Stimulated activated CD4-positive, alpha-beta T cell treated with anti-CD3 and anti-CD28 coated beads, Interleukin-4, amount 100 ng/mL, for 24 hours (primary cell): ENCODE results near the gene CDH1.
"Not testable (repeated sequence)": the region's sequence is repeated elsewhere in the genome, so short reads cannot be mapped to it uniquely, and the experiment has no call there.

Source experiments
- DNase-seq: peaks from one replicate; pipeline ENCODE4 v3.0.0-alpha.2; 2020

The CDH1 gene

GRCh38 chr16:68764862-68765261 is 27.8 kb downstream of the CDH1 start:
- peak; percentile 36 for DNase-seq

- DNase-seq = no peak
Measured at GRCh38 chr16:68767581-68767980, 30.5 kb downstream of the CDH1 start.

DNA sequence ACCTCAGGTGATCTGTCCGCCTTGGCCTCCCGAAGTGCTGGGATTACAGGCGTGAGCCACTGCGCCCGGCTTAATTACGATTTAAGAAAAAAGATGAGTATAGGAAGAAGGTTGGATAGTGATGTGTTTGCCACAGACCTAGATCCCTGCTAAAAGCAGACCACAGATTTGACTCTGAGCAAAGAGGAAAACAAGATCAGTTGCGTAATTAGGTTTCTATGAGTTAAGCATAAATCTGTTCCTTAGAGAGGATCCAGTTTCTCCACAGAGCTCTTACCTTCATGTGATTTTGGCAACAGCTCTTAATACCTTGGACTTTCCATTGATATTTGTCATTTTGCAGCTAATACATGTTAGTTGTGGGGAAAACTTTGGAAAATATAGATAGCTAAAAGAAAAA is 31.1 kb downstream of the CDH1 start:
- no peak for DNase-seq

- no peak for DNase-seq
Measured at GRCh38 chr16:68768771-68769170, 31.7 kb downstream of the CDH1 start.

- DNase-seq = no peak
Measured at GRCh38 chr16:68770671-68771070, 33.6 kb downstream of the CDH1 start.

DNA sequence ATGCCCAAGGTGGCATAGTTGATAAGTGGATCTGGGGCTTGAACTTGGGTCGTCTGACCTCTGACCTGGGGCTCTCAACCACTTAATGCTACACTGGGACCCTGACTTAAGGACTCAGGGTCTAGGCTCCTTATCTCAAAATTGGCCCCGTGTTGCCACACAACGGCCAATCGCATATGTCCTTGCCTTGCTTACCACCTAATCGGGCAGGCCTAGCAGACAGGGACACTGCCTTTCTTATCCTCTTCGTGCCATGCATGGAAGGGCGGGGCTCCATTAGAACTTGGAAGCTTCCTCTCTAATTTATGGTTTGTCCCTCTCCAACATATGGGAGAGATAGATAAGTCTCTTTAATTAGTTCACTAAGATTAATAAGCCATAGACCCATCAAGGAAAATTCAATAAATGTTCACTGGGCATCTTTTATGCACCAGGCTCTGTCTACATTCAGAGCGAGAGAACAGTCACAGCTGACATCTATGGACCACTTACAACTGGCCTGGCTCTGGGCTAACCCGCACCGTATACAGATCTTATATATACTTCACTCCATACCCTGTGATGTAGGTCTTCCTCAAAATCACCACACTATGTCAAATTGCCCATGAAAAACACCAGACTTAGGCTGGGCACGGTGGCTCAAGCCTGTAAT is 35.1 kb downstream of the CDH1 start:
- no peak for DNase-seq

- DNase-seq = no peak
Measured at GRCh38 chr16:68772871-68773270, 35.8 kb downstream of the CDH1 start.

GRCh38 chr16:68774982-68775634 is 38.0 kb downstream of the CDH1 start:
- no peak for DNase-seq

- DNase-seq = no peak
Measured at GRCh38 chr16:68776821-68777485, 39.9 kb downstream of the CDH1 start.

GRCh38 chr16:68778551-68779231 is 41.6 kb downstream of the CDH1 start:
- no peak for DNase-seq

DNA sequence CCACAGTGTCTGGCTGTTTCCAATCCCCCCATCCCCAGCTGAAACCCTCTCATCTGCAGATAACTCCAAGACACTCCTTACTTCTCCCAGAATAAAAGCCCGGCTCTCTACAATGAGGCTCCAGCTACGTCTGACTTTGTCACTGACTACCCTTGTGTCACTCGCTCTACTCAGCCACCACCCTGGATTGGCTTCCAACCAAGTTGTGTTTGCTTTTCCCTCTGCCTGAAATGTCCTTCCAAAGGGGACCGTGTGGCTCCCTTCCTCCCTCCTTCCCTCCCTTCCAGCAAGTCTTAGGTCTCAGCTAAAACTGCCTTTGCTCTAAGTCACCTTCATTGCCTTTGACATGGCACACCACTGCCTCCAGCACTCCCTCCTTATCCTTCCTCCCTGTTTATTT is 42.8 kb downstream of the CDH1 start:
- no peak for DNase-seq

- no peak for DNase-seq
Measured at GRCh38 chr16:68781784-68782183, 44.7 kb downstream of the CDH1 start.

GRCh38 chr16:68782198-68783174 is 45.4 kb downstream of the CDH1 start:
- no peak for DNase-seq

- no peak for DNase-seq
Measured at GRCh38 chr16:68784226-68784625, 47.1 kb downstream of the CDH1 start.

- no peak for DNase-seq
Measured at GRCh38 chr16:68784721-68785120, 47.6 kb downstream of the CDH1 start.

- DNase-seq = no peak
Measured at GRCh38 chr16:68785715-68786114, 48.6 kb downstream of the CDH1 start.

GRCh38 chr16:68786685-68787418 is 49.8 kb downstream of the CDH1 start:
- no peak for DNase-seq

DNA sequence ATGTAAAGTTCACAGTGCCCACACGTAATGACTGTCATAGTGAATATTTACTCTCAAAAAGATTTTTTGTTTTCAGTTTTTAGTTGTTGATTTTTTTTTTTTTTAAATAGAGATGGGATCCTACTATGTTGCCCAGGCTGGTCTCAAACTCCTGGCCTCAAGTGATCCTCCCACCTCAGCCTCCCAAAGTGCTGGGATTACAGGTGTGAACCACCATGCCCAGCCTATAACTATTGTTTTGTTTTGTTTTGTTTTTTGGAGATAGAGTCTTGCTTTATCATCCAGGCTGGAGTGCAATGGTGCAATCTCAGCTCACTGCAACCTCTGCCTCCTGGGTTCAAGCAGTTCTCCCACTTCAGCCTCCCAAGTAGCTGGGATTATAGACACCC is 50.3 kb downstream of the CDH1 start:
- not testable (repeated sequence) for DNase-seq

DNA sequence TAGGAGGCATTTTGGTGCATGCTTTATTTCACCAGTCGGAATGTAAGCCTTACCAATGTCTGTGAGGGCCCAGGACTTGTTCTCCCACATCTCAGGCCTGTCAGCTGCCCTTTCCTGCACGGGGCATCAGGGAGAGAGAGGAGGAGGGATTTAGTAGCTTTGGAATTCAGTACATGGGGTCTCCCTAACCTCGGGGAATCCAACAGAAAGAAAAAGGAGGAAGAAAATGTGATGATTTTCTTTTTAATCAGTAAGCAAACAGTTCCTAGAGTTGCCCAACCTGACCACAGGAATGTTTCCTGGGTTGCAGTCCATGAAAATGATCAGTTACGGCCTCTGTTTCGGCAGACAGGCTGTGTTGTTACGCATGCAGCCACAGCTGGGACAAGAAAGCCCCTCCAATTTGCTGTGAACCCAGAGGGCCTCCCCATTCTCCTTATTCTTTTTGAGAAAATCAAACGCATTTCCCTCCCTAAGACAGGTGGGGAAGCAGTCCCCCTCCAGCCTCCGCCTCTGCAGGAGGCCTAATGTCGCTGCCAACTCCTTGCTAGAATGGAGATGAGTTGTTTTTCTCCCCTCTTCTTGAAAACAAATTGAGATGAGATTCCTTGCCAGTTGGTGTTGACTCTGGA is 53.2 kb downstream of the CDH1 start:
- DNase-seq = no peak

GRCh38 chr16:68790944-68791343 is 53.9 kb downstream of the CDH1 start:
- no peak for DNase-seq
